Esophagus squamous epithelium (tissue), 4 donors: ENCODE results near the gene PCCA.

Experiments used
- POLR2A ChIP-seq, 4 donors: fragments of 450-650 bp; IDR thresholded peaks; one replicate each; pipeline ENCODE4 v1.6.1; 2017; ENCODE audit warnings: antibody characterized with exemption in 4 of 4, mild to moderate bottlenecking in 4 of 4, moderate library complexity in 3 of 4
- TF ChIP-seq, protein P1 (sequence below), 6 experiments: fragments of 450-650 bp in 4 of 6; fragments of 200-600 bp in 2 of 6; sonication (generic) in 2 of 6; IDR thresholded peaks; one replicate each; pipeline ENCODE4 v1.5.1; 2016 to 2019; ENCODE audit warnings: antibody characterized with exemption in 6 of 6, mild to moderate bottlenecking in 4 of 6, moderate library complexity in 4 of 6

DNA sequence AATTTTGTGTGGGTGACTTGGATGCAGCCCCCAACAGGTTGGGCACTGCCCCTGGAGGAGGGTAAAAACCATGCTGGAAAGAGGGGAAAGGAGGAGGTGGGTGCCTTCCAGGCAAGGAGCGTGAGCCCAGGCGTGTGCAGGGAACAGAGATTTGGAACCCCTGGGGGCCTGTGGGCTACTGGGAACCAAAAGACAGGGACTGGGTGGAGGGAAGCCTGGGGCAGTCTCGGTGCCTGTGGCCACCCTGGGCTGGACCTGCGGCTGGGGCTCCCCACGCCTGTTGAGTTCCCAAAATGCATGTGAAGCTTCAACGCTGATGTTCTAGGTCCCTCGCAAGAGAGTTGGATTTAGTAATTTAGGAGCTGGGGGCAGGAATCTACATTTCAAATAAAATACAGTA is 474.9 kb downstream of the PCCA start:
- no peak for TF ChIP-seq POLR2A (IDR thresholded peaks at IDR 0.05)
- TF ChIP-seq, protein P1, sequence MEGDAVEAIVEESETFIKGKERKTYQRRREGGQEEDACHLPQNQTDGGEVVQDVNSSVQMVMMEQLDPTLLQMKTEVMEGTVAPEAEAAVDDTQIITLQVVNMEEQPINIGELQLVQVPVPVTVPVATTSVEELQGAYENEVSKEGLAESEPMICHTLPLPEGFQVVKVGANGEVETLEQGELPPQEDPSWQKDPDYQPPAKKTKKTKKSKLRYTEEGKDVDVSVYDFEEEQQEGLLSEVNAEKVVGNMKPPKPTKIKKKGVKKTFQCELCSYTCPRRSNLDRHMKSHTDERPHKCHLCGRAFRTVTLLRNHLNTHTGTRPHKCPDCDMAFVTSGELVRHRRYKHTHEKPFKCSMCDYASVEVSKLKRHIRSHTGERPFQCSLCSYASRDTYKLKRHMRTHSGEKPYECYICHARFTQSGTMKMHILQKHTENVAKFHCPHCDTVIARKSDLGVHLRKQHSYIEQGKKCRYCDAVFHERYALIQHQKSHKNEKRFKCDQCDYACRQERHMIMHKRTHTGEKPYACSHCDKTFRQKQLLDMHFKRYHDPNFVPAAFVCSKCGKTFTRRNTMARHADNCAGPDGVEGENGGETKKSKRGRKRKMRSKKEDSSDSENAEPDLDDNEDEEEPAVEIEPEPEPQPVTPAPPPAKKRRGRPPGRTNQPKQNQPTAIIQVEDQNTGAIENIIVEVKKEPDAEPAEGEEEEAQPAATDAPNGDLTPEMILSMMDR (IDR thresholded peaks at IDR 0.05) = no peak
